ENCODE measurements around the gene PTPRC. TPM values are rescaled to one million over a fixed set of nuclear protein-coding genes. Genes with fewer than 3 reads are reported as not detected.

The PTPRC gene
- total and polyA plus RNA-seq, 2 donors (not counting 3 experiments of a cell fraction or from before 2014, with no cell fraction given) = not detected

DNA sequence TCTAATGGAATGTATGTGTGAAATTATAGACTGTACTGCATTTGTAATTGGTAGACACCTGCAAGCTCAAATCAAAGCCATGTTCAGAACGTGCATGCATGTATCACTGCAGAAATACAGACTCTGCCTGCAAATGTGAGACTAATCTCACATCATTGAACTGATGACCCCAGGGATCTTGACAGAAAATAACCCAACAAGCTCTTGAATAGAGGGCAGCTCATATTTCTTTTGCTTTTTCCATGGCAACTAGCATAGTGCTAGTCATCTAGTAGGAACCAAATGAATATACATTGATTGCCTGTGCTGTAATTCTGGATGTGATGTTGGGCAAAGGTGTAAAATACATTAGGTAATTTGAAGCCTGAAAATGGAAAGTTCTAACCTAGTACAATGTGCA lies 62.4 kb downstream of the PTPRC start:
- ChIA-PET CTCF (interaction anchor here (0.9 to 2.1 kb wide), 10 partner anchors 12 to 1301 kb away, joined by 3 to 8 read pairs (median 4); no protein-coding TSS in a partner anchor), POLR2A (no interaction called here)
- H3K9ac ChIP-seq (replicated peaks; ENCODE audit: extremely low read depth, insufficient read depth, low read length) = no peak overlapping the region

More for the DNA sequence above, 62.4 kb downstream of the PTPRC start:
- H3K79me2 ChIP-seq (ENCODE audit: control insufficient read depth, insufficient read depth, low read length) = no peaks in the 10 kb centered on the region
- intact Hi-C loops (cut with micrococcal nuclease) = no loop called here
- no peak overlapping the region for H3K27ac ChIP-seq (ENCODE audit: insufficient read depth, low read depth, low read length)
- no peaks in the 10 kb centered on the region for H3K9me3 ChIP-seq (replicated peaks; ENCODE audit: control insufficient read depth, insufficient read depth, low read length)
- dilution Hi-C loops (cut with MboI; ENCODE audit: extremely low pct_ligation_motif_present, low sequenced_read_pairs) = no loop called here
- no peak for TF ChIP-seq MYC (IDR thresholded peaks at IDR 0.05; ENCODE audit: low read depth, low read length)
- TF ChIP-seq POLR2AphosphoS5 (IDR thresholded peaks at IDR 0.05; ENCODE audit: insufficient read depth, low read depth, low read length) = no peak
- TF ChIP-seq FOS (IDR thresholded peaks at IDR 0.05; ENCODE audit: borderline replicate concordance, insufficient read depth, low read length) = no peak
- TF ChIP-seq GATA2 (IDR thresholded peaks at IDR 0.05; ENCODE audit: insufficient read depth, insufficient read length, low read depth, low read length) = no peak
- TF ChIP-seq CTCF (IDR thresholded peaks at IDR 0.05; ENCODE audit: extremely low read depth in 1 of 2, insufficient read depth in 1 of 2, low read depth in 1 of 2, low read length in 2 of 2) = no peak
- TF ChIP-seq, protein P1, sequence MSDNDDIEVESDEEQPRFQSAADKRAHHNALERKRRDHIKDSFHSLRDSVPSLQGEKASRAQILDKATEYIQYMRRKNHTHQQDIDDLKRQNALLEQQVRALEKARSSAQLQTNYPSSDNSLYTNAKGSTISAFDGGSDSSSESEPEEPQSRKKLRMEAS (IDR thresholded peaks at IDR 0.05; ENCODE audit: insufficient read depth, insufficient read length) = no peak
- TF ChIP-seq EZH2 (IDR thresholded peaks at IDR 0.05; ENCODE audit: borderline replicate concordance, low read depth, low read length, severe bottlenecking) = no peak
- FAIRE-seq (peak; percentile 26), DNase-seq (ENCODE audit: low read depth, low spot score) (no peak)
- no peaks in the 10 kb centered on the region for H3K9me1 ChIP-seq (replicated peaks; ENCODE audit: control insufficient read depth, extremely low read depth, insufficient read depth, low read length)
- peaks cover 0 to 4% of the 10 kb centered on the region in 2 experiments for H3K27me3 ChIP-seq (ENCODE audit: control insufficient read depth in 2 of 2, insufficient read depth in 2 of 2, low read length in 2 of 2)
- H3K36me3 ChIP-seq (ENCODE audit: control insufficient read depth in 2 of 2, extremely low read depth in 1 of 2, insufficient read depth in 2 of 2, low read length in 2 of 2) = no peaks in the 10 kb centered on the region
- H3K4me2 ChIP-seq (ENCODE audit: insufficient read depth, low read length) = no peak overlapping the region
- no peaks in the 10 kb centered on the region for H3K4me1 ChIP-seq (ENCODE audit: control insufficient read depth, extremely low read depth, insufficient read depth, low read length)
- H4K20me1 ChIP-seq (replicated peaks; ENCODE audit: control insufficient read depth, extremely low read depth, insufficient read depth, low read length) = no peaks in the 10 kb centered on the region
- H3K4me3 ChIP-seq (replicated peaks in 1 of 3; ENCODE audit: insufficient read depth in 1 of 3, low read depth in 1 of 3, low read length in 3 of 3) = no peak overlapping the region
- BruUV-seq (replicated peaks) = no TSS peak
- H2AFZ ChIP-seq (ENCODE audit: low read depth, low read length) = no peak overlapping the region
